Stimulated activated CD4-positive, alpha-beta T cell treated with anti-CD3 and anti-CD28 coated beads, TNF-alpha, amount 100 ng/mL, for 48 hours (primary cell): ENCODE data around the gene FMO3.

Experiments used
- DNase-seq, 3 donors: peaks; one replicate each; pipeline ENCODE4 v3.0.0-alpha.2; 2020; ENCODE audit warnings: low read depth in 3 of 3

The FMO3 gene

GRCh38 chr1:171116676-171117075, 26.0 kb downstream of the FMO3 start:
- DNase-seq: no peak

DNA sequence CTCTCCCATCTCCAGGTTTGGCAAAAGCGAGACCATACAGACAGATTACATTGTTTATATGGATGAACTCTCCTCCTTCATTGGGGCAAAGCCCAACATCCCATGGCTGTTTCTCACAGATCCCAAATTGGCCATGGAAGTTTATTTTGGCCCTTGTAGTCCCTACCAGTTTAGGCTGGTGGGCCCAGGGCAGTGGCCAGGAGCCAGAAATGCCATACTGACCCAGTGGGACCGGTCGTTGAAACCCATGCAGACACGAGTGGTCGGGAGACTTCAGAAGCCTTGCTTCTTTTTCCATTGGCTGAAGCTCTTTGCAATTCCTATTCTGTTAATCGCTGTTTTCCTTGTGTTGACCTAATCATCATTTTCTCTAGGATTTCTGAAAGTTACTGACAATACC, 26.4 kb downstream of the FMO3 start:
- no peak for DNase-seq

DNA sequence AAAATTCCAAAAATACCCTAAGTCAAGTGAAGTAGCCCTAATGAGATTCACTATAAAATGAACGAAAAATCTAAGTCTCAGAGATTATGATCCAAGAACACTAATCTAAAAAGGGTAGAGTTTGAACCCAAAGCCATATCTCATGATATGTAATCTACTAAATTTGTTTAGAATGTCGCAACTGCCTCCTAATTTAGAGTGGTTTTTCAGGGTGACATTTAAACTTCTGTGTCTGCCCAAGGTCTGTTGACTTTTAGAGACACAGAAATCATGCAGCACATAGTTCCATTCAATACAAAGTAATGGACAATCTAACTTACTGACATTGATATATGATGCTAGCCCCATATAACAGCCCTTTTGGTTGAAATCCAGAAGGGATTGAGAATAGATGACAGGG, 28.9 kb downstream of the FMO3 start:
- DNase-seq: no peak

GRCh38 chr1:171122299-171122698, 31.6 kb downstream of the FMO3 start:
- DNase-seq: no peak

DNA sequence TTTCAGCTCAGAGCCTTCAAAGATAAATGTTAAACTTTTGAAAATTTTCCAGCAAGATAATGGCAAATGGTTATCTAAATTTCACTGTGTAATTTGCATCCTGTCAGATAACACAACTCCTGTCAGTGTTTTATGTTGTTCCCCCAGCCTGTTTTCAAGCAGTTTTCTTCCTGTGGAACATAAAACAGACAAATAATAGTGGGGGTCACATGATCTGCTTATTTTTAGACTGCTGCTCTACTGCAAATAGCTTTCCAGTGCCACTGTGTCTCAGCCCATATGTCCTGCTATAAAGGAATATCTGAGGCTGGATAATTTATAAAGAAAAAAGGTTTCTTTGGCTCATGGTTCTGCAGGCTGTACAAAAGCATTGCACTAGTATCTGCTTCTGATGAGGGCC, 32.2 kb downstream of the FMO3 start:
- DNase-seq: no peak

- DNase-seq: no peak
These were observed 35.8 kb downstream of the FMO3 start for GRCh38 chr1:171126504-171126903.

DNA sequence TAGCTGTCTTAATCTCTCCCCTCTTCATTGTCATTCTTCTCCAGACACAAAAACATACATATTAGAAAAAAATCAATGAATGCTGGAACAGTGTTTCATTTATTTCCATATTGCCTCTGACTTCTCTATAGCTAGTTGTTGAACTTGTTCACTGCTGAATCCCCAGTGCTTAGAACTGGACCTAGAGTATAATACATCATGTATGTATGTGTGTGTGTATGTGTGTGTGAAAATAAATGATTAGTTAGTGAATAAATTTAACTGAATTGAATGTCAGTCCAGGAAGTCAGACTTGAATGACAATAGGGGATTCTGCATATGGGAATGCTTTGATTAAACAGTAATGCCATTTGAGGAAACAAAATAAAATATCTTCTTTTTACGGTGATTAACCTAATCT, 36.4 kb downstream of the FMO3 start:
- no peak for DNase-seq

DNA sequence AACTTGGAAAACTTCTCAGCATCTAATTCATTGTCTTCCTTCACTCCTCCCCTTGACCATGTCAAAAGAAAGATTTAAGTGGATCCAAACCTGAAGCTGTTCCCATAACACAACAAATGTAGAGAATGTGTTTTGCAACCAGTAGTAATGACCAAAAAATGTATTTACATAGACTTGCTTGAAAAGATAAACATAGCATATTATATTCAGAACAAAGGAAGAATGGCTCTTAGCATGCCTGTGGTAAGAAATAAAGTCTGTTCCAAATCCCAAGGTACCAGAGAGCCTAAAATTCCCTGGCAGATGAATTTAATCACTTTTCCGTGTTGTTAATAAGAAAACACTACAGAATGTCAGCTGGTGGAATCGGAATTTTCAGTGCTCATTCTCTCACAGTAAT, 36.8 kb downstream of the FMO3 start:
- DNase-seq: no peak

DNA sequence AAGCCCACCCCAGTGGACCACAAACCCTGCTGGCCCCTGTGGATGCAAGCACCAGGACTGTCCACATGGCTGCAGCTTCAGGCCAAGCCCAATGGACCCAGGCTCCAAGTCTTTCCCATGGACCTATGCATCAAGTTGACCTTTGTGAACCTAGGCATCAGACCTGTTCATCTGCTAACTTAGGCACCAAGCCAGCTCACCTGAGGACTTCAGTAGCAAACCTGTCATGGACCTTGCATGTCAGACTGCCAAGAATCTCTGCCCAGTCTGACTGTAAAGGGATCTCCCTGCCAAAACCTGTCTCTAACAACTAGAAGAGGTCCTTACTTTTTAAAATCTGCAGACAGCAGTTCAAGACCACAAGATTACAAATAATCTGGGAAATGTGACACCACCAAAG, 37.8 kb downstream of the FMO3 start:
- DNase-seq: no peak

DNA sequence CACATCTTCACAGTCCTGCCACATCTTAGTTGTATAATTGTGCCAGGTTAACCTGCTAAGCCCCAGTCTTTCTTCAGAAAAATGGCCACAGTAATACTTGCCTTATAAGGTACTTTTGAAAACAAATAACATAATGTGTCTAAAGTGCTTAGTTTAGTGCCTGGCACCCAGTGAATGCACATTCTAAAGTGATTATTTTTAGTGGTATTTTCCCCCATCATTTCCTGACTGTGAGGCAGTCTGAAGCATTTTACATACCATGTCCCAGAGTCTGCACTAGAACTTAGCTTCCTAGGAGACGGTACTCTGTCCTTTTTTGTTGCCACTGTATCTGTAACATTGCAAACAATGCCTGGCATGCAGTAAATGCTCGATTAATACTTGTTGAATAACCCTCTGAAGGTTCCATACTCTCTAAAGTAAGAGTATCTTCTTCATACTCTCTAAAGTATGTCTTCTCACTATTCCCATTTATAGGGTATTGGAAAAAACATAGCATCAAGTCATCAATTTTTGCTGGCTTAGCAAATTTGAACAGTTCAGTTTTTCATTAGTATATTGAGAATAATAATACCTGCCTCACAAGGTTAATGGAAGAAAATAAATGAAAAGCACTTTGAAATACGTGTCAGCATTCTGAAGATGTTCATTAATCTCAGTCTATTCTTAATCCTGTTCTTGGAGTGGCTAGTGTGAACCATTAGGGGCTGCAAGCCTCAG, 43.7 kb downstream of the FMO3 start:
- no peak for DNase-seq

DNA sequence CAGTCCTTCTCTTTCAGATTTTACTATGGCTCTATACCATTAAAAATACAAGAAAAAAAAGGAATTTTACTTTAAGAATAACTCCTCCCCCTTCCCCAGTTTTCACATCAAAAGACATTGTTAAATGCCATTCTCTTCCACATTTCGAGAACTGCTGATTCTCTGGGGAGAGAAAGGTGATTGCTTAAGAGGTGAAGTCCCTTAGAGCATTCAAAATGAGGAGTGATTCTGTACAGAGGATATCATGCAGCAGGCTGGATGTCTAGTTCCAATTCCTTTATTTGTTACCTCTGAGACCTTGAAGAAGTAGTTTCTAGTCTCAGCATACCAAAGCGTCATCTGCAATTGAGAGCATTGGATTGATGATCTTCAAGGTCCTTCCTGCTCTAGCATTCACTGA, 46.9 kb downstream of the FMO3 start:
- DNase-seq: no peak

- DNase-seq: no peak
These were observed 48.3 kb downstream of the FMO3 start for GRCh38 chr1:171138980-171139379.

DNA sequence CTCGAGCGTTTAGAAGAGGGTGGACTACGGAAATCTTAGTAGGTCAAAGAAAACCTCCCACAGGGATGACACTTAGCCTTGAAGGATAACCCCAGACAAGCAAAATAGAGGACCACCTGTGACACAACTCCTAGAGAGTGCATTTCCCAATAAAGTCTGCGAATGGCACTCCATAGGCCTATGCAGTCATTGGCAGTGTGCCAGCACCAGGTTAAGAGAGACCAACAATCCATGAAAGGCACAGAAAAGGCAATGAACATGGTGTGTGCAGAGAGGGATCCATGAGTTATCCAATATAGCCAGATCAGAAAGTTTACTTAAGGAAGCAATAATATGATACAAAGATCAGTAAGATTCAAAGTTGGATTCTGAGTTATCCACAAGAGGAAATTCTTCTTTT, 49.2 kb downstream of the FMO3 start:
- no peak for DNase-seq

GRCh38 chr1:171140401-171140800, 49.7 kb downstream of the FMO3 start:
- DNase-seq: no peak

DNA sequence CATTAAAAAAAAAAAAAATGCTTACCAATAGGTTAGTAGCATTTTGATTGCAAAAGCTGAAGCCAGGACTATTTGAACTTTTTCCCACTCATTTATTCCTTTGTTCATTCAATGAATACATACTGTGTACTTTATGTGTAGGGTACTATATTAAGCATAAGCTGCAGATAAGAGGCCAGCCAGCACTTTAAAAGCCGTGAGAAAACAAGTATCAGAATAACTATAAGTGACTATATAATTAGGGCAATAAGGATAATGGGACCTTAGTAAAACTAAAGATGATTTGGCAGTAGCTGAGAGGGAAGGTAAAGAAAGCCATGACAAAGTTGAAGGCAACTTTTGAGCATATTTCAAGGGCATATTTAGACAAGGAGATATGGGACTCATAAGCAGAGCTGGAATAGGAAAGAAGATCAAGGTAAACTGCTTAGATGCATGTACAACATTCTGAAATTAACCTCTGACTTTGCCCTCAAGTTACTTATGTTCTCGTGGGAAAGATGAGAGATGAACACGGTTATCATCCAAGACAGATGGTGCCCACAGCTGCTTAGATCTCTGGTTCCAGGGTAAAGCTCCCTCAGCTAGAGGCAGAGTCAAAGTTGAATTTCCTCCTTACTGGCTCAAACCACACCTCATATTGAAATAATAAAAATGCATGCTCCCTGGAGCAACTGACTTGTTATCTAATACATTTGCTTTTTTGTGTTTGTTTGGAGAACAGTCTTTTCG, 50.4 kb downstream of the FMO3 start:
- no peak for DNase-seq

DNA sequence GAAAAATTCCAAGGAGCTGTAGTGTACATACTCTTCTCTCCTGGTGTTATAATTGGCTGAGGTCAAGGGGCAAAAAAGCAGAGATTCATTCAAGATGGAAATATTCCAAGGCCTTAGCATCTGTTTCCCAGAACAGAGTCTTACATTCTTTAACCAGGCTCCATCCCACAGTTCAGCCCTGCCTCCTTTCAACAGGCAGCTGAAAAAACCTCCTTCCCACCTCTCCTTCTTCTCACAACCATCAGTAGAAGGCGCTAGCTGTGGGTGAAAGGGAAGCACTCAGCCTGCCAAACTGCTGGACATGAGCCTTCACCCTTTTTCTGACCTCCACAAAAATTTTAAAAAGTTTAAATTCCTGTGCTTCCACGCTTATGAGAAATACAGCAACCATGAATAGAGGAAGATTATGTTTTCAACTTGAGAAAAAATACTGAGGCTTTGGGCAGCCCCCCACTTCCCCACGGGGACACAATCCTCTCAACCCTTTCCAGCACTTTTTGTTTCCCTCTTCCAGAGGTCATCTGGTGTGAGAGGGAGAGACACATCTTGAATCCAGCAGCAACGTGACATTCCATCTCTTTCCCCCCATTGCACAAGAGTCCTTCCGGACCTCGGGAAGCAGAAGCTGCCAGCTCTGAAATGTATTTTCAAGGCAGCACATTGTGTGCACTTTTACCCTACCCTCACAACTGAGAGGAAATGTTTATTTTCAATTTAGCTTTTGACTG, 51.1 kb downstream of the FMO3 start:
- no peak for DNase-seq

DNA sequence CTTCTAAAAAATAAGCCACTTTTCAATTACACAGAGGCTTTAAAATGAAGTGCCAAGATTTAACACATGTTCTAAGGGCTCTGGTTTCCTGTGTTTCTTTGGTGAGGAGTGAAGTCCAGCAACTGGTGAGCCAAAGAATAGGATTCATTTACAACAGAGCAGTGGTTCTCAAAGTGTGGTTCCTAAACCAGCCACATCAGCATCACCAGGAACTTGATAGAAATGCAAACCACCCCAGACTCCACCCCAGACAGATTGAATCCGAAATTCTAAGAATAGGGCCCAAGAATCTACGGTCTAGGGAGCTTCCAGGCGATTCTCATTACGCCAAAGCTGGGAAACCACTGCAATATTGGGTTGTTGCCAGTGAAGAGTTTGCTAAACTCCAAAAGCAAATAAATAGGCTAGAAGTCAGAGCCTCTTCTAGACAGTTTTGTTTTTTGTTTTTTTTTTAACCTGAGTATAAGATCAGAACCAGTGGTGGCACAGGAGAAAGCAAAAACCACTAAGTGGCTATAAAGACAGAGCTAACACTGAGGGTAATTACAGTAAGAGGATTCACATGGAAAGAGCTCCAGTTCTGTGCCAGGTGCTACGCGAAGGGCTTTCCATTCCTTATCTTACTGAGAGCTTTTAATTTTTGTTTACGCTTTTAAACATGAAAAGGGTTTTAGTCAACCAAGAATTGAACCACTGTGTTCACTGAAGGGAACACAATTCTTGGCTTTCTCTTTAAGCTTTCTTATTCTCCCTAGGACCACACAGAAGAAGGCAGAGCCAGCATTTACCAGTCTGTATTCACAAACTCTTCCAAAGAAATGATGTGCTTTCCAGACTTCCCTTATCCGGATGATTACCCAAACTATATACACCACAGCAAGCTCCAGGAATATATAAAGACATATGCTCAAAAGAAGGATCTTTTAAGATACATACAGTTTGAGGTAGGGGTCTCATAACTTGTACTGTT, 52.0 kb downstream of the FMO3 start:
- DNase-seq: no peak

GRCh38 chr1:171150156-171150555, 59.5 kb downstream of the FMO3 start:
- no peak for DNase-seq

- DNase-seq: no peak
These were observed 61.8 kb downstream of the FMO3 start for GRCh38 chr1:171152549-171152948.

DNA sequence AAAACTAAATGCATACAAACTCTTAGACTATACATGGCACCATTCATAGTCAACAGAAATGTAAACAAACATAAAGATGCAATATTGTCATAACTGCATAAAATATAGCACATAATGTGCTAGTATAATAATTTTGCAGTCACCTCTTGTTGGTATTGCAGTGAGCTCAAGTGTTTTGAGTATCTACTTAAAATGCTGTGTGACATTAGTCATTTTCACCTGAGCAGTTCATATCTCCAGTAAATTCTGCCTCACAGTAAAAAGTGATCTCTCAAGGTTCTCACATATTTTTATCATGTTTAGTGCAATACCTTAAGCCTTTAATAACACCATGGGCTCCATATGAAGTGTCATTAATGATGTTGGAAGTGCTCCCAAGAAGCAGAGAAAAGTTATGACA, 64.8 kb downstream of the FMO3 start:
- DNase-seq: no peak

DNA sequence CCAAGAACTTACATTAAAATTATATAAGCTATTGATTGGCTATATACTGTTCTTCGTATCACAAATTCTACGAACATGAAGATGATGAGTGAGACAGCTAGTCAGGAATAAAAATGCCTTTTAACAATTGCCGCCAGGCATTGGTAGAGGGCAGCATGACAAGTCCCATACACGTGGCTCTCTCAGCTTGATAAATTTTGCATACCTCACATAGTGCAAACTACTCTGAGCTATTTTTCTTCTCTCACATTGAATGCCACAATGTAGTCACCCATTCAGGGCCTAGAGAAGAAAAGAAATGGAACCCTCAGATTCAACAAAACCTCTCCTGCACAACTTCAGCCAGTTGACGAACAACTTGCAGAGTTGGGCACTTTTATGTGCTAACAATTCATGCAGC, 67.4 kb downstream of the FMO3 start:
- no peak for DNase-seq

GRCh38 chr1:171158551-171158950, 67.8 kb downstream of the FMO3 start:
- DNase-seq: no peak
